B cell (primary cell): ENCODE measurements around the gene GFOD2.

Source experiments
- EZH2 ChIP-seq: IDR thresholded peaks from 2 replicates; pipeline ENCODE4 v1.6.1; 2012; ENCODE audit warnings: borderline replicate concordance, low read depth, mild to moderate bottlenecking, moderate library complexity, low read length; ENCODE audit not compliant: insufficient read depth, poor library complexity, severe bottlenecking
- TF ChIP-seq, protein P1 (sequence below): fragments of 200-600 bp; IDR thresholded peaks from one replicate; pipeline ENCODE4 v1.8.0; 2022; ENCODE audit warnings: antibody characterized with exemption, mild to moderate bottlenecking

DNA sequence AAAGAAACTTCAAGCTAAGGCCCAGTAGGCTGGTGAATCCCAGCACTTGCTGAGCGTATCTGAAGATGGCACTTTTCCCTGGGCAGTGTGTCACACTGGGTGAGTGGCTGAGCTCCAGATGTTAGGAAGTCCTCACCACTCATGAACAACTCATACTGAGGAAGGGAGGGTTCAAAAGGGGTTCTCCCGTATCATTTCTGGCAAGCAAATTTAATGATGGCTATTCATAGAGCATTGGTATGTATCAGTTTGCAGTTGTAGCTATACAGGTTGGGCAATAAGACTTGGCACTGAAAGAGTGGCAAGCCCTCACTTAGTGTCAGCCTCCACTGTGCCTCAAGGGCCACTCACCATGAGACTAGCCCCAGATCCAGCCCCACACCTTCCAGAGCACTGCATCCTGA, 10.7 kb downstream of the GFOD2 start:
- TF ChIP-seq, protein P1, sequence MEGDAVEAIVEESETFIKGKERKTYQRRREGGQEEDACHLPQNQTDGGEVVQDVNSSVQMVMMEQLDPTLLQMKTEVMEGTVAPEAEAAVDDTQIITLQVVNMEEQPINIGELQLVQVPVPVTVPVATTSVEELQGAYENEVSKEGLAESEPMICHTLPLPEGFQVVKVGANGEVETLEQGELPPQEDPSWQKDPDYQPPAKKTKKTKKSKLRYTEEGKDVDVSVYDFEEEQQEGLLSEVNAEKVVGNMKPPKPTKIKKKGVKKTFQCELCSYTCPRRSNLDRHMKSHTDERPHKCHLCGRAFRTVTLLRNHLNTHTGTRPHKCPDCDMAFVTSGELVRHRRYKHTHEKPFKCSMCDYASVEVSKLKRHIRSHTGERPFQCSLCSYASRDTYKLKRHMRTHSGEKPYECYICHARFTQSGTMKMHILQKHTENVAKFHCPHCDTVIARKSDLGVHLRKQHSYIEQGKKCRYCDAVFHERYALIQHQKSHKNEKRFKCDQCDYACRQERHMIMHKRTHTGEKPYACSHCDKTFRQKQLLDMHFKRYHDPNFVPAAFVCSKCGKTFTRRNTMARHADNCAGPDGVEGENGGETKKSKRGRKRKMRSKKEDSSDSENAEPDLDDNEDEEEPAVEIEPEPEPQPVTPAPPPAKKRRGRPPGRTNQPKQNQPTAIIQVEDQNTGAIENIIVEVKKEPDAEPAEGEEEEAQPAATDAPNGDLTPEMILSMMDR = no peak
- TF ChIP-seq EZH2 = no peak
